GM23248 (cell line): ENCODE data around the gene RGS5. TPM values are rescaled to one million over a fixed set of nuclear protein-coding genes. Genes with fewer than 3 reads are reported as not detected.

Source experiments
- DNase-seq: peaks from one replicate; pipeline ENCODE4 v3.0.0-alpha.2; 2015
- H2AFZ ChIP-seq: fragments of 200-600 bp; sonication (generic); 2 replicates; pipeline ENCODE4 v1.6.1; 2016; ENCODE audit warnings: antibody characterized with exemption
- H3F3A ChIP-seq: fragments of 200-600 bp; sonication (generic); 2 replicates; pipeline ENCODE4 v1.6.1; 2016; ENCODE audit warnings: mild to moderate bottlenecking, antibody characterized with exemption, mixed run types; ENCODE audit not compliant: insufficient read depth
- H3K27ac ChIP-seq: fragments of 200-600 bp; sonication (generic); 2 replicates; pipeline ENCODE4 v1.5.1; 2016; ENCODE audit warnings: mild to moderate bottlenecking
- H3K27me3 ChIP-seq: fragments of 200-600 bp; sonication (generic); replicated peaks from 2 replicates; pipeline ENCODE4 v1.6.1; 2016; ENCODE audit warnings: mild to moderate bottlenecking; ENCODE audit not compliant: insufficient read depth
- H3K36me3 ChIP-seq: fragments of 200-600 bp; sonication (generic); 2 replicates; pipeline ENCODE4 v1.6.1; 2016; ENCODE audit warnings: low read depth, mild to moderate bottlenecking
- H3K4me1 ChIP-seq: fragments of 200-600 bp; sonication (generic); 2 replicates; pipeline ENCODE4 v1.6.1; 2016; ENCODE audit warnings: mild to moderate bottlenecking; ENCODE audit not compliant: insufficient read depth
- H3K4me2 ChIP-seq: fragments of 200-600 bp; sonication (generic); one replicate; pipeline ENCODE4 v1.6.1; 2016; ENCODE audit warnings: mild to moderate bottlenecking; ENCODE audit not compliant: unreplicated experiment
- H3K4me3 ChIP-seq: fragments of 200-600 bp; sonication (generic); 2 replicates; pipeline ENCODE4 v1.5.1; 2016; ENCODE audit warnings: mild to moderate bottlenecking
- H3K79me2 ChIP-seq: fragments of 200-600 bp; sonication (generic); 2 replicates; pipeline ENCODE4 v1.6.1; 2016; ENCODE audit warnings: mild to moderate bottlenecking; ENCODE audit not compliant: insufficient read depth
- H3K9ac ChIP-seq: fragments of 200-600 bp; sonication (generic); 2 replicates; pipeline ENCODE4 v1.6.1; 2016; ENCODE audit warnings: mild to moderate bottlenecking
- H3K9me2 ChIP-seq: fragments of 200-600 bp; sonication (generic); 2 replicates; pipeline ENCODE4 v1.6.1; 2016; ENCODE audit warnings: mixed run types, mild to moderate bottlenecking, moderate library complexity; ENCODE audit not compliant: insufficient read depth
- H3K9me3 ChIP-seq: fragments of 200-600 bp; sonication (generic); one replicate; pipeline ENCODE4 v1.6.1; 2017; ENCODE audit warnings: low read depth
- H4K20me1 ChIP-seq: fragments of 200-600 bp; sonication (generic); 2 replicates; pipeline ENCODE4 v1.6.0; 2016; ENCODE audit not compliant: insufficient read depth
- EZH2 ChIP-seq: fragments of 200-600 bp; sonication (generic); IDR thresholded peaks from 2 replicates; pipeline ENCODE4 v1.6.1; 2018; ENCODE audit warnings: antibody characterized with exemption, mild to moderate bottlenecking; ENCODE audit not compliant: insufficient read depth, poor library complexity, severe bottlenecking
- EZH2phosphoT487 ChIP-seq: fragments of 200-600 bp; sonication (generic); IDR thresholded peaks from 2 replicates; pipeline ENCODE4 v1.6.1; 2018; ENCODE audit warnings: antibody characterized with exemption, moderate library complexity, mild to moderate bottlenecking, low read depth; ENCODE audit not compliant: insufficient read depth
- WGBS, 2 experiments: methylation state at CpG; one replicate each; pipeline ENCODE4 v1.1.6; 2015 to 2017; ENCODE audit warnings: low lambda C conversion rate in 2 of 2, low coverage in 1 of 2; ENCODE audit errors: missing lambda C conversion rate in 2 of 2; 5-methylcytosine and 5-hydroxymethylcytosine counted together
- in situ Hi-C: fragments of 300-500 bp; cut with MboI; formaldehyde crosslinking; loops from 2 replicates; pipeline ENCODE4 v1.15.0; 2020
- polyA plus RNA-seq: library from polyadenylated mRNA; unstranded; fragments of >200 nt; fragmentation: Nextera tagmentation; extraction: Ambion mirVana; gene quantifications from 2 replicates; pipeline ENCODE4 v1.2.1, GENCODE V29; 2016
- total RNA-seq: library from RNA; depleted of rRNA; stranded (reverse); fragments of >200 nt; shearing (Covaris generic); gene quantifications from 2 replicates; pipeline ENCODE4 v1.2.3, GENCODE V29; 2014

Gene RGS5
- total and polyA plus RNA-seq, 2 experiments from 2014 or later: 0.89 to 6.8 TPM

DNA sequence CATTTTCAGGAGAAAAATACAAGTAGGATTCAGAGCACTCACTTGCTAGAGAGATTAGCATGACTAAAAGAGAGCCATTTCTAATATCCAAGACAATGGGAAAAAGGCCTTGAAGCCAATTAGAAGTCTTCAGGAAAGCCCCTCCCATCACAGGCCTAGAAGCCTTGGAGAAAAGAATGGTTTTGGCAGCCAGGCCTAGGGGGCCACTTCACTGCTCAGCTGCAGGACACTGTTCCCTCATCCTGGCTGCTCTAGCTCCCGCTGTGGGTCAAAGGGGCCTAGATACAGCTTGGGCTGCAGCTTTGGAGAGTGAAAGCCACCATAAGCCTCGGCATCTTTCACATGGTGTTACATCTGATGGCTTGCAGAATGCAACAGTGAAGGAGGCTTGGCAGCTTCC is 70.7 kb downstream of the RGS5 start:
- in situ Hi-C loops: no loop called here
- no peaks in the 10 kb centered on the region for H3K9me2 ChIP-seq
- no peaks in the 10 kb centered on the region for H3K79me2 ChIP-seq
- H3K27me3 ChIP-seq: no peaks in the 10 kb centered on the region
- no peak overlapping the region for H2AFZ ChIP-seq
- H4K20me1 ChIP-seq: no peaks in the 10 kb centered on the region
- TF ChIP-seq EZH2phosphoT487: no peak
- no peak for TF ChIP-seq EZH2
- H3F3A ChIP-seq: no peaks in the 10 kb centered on the region
- H3K4me2 ChIP-seq: no peak overlapping the region
- H3K9me3 ChIP-seq: no peaks in the 10 kb centered on the region
- WGBS, 2 experiments: 56 to 74% methylated on average over 2 of the region's 2 CpGs
- H3K36me3 ChIP-seq: no peaks in the 10 kb centered on the region
- H3K9ac ChIP-seq: no peak overlapping the region
- no peaks in the 10 kb centered on the region for H3K4me1 ChIP-seq
- H3K4me3 ChIP-seq: no peak overlapping the region
- no peak overlapping the region for H3K27ac ChIP-seq
- DNase-seq: no peak

DNA sequence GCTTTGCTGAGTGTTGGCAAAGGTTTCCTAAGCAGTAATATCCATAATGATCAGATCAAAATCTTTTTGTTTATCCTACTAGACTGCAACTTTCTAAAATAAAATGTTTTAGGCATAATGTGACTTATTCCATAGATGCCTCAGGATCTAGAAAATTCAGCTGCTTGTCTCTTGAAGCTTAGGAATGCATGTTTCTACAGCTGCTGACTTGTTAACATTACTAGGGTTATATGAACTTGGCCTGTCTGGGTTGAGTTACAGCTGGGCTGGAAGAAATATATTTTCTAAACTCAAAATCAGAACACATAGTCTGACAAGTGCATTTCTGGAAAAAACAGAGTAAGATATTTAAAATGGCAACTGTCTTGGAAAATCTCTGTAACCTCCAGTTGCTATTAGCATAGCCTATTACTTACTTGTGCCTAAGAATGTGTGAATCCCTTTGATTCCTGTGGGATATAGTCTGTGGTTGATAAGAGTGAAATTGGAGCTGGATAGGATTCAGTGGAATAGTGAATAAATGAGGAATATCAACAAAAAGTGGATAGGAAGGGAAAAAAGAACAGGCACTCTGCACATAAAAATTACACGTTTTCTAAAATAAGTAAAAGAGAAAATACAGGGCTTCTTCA is 72.4 kb downstream of the RGS5 start:
- Histone ChIP-seq H3K27ac (no peak overlapping the region), H3K27me3 (no peaks in the 10 kb centered on the region), H3F3A (no peaks in the 10 kb centered on the region), H3K9ac (no peak overlapping the region), H4K20me1 (no peaks in the 10 kb centered on the region), H3K79me2 (no peaks in the 10 kb centered on the region), H3K4me3 (no peak overlapping the region), H3K36me3 (no peaks in the 10 kb centered on the region), H3K9me2 (no peaks in the 10 kb centered on the region), H3K4me1 (no peaks in the 10 kb centered on the region), H3K4me2 (no peak overlapping the region), H2AFZ (no peak overlapping the region), H3K9me3 (no peaks in the 10 kb centered on the region)
- in situ Hi-C loops: no loop called here
- DNase-seq: no peak
- 24 to 31% methylated on average over 1 of the region's 1 CpG for WGBS, 2 experiments
- TF ChIP-seq EZH2 (no peak), EZH2phosphoT487 (no peak)

DNA sequence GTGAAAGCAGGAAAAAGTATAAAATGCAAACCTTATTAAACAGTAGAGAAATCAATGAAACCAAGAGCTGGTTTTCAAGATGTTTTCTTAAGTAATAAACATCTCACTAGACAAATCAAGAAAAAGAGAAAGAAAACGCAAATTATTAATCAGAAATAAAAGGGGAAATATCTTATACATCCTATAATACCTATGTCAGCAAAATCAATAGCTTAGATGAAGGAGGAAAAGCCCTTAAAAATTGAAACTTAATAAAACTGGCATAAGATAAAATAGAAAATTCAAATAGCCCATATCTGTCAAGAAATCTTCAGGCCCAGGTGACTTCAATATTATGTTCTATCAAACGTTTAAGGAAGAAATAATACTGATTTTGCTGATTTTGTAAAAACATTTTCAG is 74.4 kb downstream of the RGS5 start:
- Histone ChIP-seq H3K27ac (no peak overlapping the region), H3K79me2 (no peaks in the 10 kb centered on the region), H3K4me1 (no peaks in the 10 kb centered on the region), H3K4me3 (no peak overlapping the region), H3K9me2 (no peaks in the 10 kb centered on the region), H2AFZ (peak overlapping the region; percentile 46; the same call in 1 of the 2 replicates), H3K9me3 (no peaks in the 10 kb centered on the region), H3K36me3 (no peaks in the 10 kb centered on the region), H3K9ac (no peak overlapping the region), H4K20me1 (no peaks in the 10 kb centered on the region), H3K4me2 (no peak overlapping the region), H3K27me3 (no peaks in the 10 kb centered on the region), H3F3A (no peaks in the 10 kb centered on the region)
- in situ Hi-C loops: no loop called here
- DNase-seq: no peak
- 73 to 79% methylated on average over 2 of the region's 2 CpGs for WGBS, 2 experiments
- TF ChIP-seq EZH2 (no peak), EZH2phosphoT487 (no peak)

DNA sequence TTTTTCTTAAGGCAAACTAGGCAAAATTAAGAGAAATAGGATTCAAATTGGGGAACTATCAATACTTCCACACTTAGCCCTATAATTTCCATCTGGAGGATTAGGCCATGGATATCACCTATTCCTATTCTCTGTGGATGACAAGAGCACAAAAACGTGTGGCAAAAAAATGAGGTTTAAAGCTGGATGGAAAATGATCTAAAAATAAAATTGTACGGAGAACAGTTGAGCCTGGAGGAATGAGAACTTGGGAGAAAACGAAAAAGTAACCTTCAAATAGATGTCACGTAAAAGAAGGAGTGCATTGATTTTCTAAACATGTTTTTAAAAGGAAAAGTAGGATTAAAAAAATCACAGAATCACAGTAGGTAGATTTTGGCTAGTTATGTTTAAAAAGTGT is 77.9 kb downstream of the RGS5 start:
- Histone ChIP-seq H3K9me2 (no peaks in the 10 kb centered on the region), H3K9ac (no peak overlapping the region), H3K4me1 (no peaks in the 10 kb centered on the region), H2AFZ (no peak overlapping the region), H3K4me3 (no peak overlapping the region), H4K20me1 (no peaks in the 10 kb centered on the region), H3K36me3 (no peaks in the 10 kb centered on the region), H3F3A (no peaks in the 10 kb centered on the region), H3K27me3 (no peaks in the 10 kb centered on the region), H3K27ac (no peak overlapping the region), H3K79me2 (no peaks in the 10 kb centered on the region), H3K4me2 (no peak overlapping the region), H3K9me3 (no peaks in the 10 kb centered on the region)
- in situ Hi-C loops: no loop called here
- no peak for TF ChIP-seq EZH2phosphoT487
- TF ChIP-seq EZH2: no peak
- DNase-seq: no peak
- 73 to 74% methylated on average over 4 of the region's 4 CpGs for WGBS, 2 experiments
